Gastroesophageal sphincter (tissue), 3 donors: ENCODE results near the gene GFOD2.

Experiments
- EP300 ChIP-seq: sonication (generic); formaldehyde crosslinking; IDR thresholded peaks from one replicate; pipeline ENCODE4 v1.6.1; 2017; ENCODE audit warnings: antibody characterized with exemption, mild to moderate bottlenecking
- TF ChIP-seq, protein P1 (sequence below), 4 experiments: fragments of 200-600 bp in 2 of 4; fragments of 450-650 bp in 2 of 4; sonication (generic) in 1 of 4; IDR thresholded peaks; one replicate each; pipeline ENCODE4 v1.5.1; 2017 to 2019; ENCODE audit warnings: antibody characterized with exemption in 4 of 4, mild to moderate bottlenecking in 2 of 4, moderate library complexity in 2 of 4

DNA sequence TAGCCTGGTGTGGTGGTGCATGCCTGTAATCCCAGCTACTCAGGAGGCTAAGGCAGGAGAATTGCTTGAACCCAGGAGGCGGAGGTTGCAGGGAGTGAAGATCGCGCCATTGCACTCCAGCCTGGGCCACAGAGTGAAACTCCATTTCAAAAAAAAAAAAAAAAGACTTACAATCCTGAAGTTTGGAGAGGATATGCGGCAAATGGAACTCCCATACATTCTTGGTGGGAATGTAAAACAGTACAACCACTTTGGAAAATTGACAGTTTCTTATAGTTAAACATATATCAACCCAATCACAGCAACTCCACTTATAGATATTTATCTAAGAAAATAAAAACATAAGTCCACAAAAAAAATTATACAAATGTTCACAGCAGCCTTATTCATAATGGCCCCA is 11.9 kb downstream of the GFOD2 start:
- TF ChIP-seq, protein P1, sequence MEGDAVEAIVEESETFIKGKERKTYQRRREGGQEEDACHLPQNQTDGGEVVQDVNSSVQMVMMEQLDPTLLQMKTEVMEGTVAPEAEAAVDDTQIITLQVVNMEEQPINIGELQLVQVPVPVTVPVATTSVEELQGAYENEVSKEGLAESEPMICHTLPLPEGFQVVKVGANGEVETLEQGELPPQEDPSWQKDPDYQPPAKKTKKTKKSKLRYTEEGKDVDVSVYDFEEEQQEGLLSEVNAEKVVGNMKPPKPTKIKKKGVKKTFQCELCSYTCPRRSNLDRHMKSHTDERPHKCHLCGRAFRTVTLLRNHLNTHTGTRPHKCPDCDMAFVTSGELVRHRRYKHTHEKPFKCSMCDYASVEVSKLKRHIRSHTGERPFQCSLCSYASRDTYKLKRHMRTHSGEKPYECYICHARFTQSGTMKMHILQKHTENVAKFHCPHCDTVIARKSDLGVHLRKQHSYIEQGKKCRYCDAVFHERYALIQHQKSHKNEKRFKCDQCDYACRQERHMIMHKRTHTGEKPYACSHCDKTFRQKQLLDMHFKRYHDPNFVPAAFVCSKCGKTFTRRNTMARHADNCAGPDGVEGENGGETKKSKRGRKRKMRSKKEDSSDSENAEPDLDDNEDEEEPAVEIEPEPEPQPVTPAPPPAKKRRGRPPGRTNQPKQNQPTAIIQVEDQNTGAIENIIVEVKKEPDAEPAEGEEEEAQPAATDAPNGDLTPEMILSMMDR (IDR thresholded peaks at IDR 0.05), result no peak
- TF ChIP-seq EP300, result no peak
